GM23248 (cell line): ENCODE data around the gene CD59.

Source experiments
- EZH2 ChIP-seq: fragments of 200-600 bp; sonication (generic); IDR thresholded peaks from 2 replicates; pipeline ENCODE4 v1.6.1; 2018; ENCODE audit warnings: antibody characterized with exemption, mild to moderate bottlenecking; ENCODE audit not compliant: insufficient read depth, poor library complexity, severe bottlenecking
- EZH2phosphoT487 ChIP-seq: fragments of 200-600 bp; sonication (generic); IDR thresholded peaks from 2 replicates; pipeline ENCODE4 v1.6.1; 2018; ENCODE audit warnings: antibody characterized with exemption, moderate library complexity, mild to moderate bottlenecking, low read depth; ENCODE audit not compliant: insufficient read depth

DNA sequence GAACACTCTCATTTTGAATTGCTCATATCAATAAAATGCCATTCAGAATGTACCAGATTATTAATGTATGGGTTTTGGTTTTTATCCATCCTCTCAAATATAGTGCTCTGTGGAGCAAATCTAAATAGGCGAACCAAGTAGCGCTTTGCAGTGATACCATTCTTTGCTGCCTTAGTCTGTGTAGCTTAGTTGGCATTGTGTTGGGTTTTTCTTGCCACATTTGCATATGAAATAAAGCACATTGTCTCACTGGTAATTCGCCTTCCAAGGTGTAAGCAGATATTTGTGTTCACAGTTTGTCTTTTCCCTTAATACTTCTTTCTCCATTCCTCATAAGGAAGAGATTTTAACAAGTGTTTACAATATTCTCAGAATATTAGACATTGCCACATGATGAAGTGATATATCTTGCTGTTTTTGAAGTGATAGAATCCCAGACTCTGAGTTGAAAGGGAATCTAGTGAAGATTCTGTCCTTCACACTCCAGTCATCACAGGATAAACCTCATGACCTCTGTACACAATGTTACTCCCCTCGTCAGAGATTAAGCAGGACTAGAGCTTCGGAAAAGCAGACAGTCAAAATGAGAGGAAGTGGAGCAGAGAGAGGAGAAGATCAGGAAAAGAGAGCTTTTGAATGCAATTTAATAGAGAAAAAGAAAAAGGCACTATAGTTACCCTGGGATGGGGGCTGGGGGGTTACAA is 52.1 kb downstream of the CD59 start:
- TF ChIP-seq EZH2 (no peak), EZH2phosphoT487 (no peak)
